HG03039 (cell line): ENCODE measurements around the gene CDH22.

Source experiments
- ATAC-seq: cut with Tn5 transposase; IDR thresholded peaks from one replicate; pipeline ENCODE4 v1.9.1; 2021; ENCODE audit warnings: mild to moderate bottlenecking, moderate library complexity; ENCODE audit not compliant: unreplicated experiment

Gene CDH22

DNA sequence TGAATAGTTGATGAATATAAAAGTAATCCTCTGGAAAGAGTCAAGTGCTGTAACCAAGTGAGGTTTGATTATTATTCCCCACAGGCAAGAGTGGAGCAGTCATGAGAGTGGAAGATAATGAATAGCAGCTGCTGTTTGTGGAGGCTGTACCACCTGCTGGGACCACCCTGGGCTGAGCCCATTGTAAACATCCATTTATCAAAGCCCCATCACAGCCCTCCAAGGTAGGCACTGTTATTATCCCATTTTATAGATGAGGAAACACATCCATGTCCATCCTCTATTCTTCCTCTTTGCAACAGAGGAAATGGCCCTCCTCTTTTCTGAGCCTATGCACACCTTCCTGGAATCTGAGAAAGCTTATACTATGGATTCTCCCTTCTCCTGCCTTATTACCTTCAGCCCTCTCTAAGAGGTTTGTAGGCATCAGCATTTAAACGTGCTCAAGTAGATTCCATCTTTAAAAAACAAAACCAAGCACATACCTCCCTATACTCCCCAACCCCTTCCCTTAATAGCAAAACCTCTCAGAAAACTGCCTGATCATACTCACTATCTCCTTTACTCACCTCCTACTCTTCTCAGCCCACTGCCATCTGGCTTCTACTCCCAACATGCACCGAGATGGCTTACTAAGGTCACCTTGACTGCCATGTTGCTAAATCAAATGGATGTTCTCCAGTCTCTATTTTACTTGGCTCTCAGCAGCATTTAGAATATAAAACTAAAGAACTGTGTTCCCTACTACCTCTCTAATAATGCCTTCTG, 37.1 kb downstream of the CDH22 start:
- ATAC-seq = no peak

- no peak for ATAC-seq
Measured at GRCh38 chr20:46269372-46269771, 38.9 kb downstream of the CDH22 start.

GRCh38 chr20:46268662-46269061, 39.6 kb downstream of the CDH22 start:
- no peak for ATAC-seq

DNA sequence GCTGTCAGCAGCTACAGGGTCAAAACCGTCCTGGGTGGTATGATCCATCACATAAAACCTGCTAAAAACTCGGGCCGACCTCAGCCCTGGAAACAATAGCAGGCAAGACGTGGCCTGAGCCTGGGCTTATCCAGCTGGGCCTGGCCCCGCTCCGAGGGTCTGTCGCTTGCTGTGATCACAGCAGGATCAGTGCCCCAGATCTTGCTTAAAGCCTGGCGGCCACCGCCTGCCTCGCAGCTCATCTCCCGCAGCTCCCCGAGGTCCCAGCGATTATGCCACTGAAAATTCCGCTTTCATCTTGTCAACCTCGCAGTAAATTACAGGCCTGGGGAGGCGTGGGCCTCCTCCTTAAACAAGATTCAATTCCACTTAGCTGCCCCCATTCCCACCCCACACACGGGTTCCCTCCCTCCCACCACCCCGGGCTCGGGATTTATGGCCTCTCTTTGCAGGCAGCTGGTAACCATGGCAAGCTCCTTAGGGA, 40.1 kb downstream of the CDH22 start:
- ATAC-seq = no peak

- ATAC-seq = no peak
Measured at GRCh38 chr20:46267108-46268105, 40.9 kb downstream of the CDH22 start.

GRCh38 chr20:46265539-46265938, 42.8 kb downstream of the CDH22 start:
- no peak for ATAC-seq

GRCh38 chr20:46264391-46265266, 43.7 kb downstream of the CDH22 start:
- ATAC-seq = no peak

DNA sequence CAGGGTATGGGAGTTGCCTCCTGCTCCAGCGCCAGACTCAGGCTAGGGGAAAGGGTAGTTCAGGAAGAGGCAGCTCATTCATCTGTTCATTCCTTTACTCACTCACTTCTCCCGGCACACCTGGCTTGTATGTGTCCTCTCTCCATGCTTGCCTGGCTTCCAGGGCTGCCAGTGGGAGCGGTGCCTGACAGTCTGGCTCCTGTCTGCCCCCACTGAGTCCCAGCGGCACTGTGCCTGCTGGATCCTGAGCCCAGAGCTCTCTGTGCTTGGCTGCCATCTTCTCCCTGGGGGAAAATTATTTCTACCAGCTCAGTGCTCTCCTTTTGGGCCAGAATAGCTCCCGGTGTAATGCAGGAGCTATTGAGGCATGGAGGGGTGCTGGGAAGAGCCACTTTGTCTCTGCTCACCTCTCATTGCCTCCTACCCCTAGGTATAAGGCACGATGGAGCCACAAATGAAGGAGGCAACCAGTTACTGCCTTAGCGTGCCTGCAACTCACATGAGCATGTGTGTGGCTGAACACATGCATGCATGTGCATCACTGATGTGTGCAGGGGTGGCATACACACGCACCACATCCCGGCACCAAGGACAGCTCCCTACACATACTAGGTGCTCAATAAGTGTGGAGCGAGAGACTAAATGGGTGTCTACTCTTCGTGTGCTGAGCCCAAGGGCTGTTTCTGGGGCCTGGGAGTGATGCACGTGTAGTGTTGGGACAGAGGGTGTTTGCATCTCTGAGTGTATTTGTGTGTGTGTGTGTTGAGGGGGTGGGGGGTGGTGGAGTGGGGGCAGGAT, 46.6 kb downstream of the CDH22 start:
- ATAC-seq = no peak

GRCh38 chr20:46260936-46261454, 47.3 kb downstream of the CDH22 start:
- ATAC-seq = no peak

- ATAC-seq = no peak
Measured at GRCh38 chr20:46260480-46260879, 47.8 kb downstream of the CDH22 start.

DNA sequence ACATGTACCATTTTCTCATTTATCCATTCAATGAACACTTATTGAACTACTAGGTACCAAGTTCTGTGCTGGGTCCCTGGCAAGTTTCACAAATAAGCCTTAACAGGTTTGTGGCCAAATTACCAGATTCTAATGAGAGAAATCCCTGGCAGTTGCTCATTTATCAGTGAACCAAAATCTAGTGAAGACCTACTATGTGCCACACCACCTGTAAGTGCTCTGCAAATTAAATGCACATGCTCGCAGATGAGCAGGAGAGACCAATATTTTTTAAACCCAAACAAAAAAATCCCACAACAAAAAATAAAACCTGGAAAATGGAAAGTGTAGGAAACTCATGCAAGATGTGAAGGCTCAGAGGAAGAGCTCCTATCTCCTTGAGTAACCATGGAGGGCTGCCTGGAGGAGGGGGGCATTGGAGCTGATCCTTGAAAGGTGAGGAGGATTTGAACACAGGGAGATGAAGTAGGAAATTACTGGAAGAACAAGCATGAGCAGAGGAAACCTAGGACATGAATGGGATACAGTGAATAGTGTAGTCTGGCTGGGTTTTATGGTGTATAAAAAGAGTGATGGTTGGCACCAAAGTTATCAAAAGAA, 48.9 kb downstream of the CDH22 start:
- no peak for ATAC-seq

DNA sequence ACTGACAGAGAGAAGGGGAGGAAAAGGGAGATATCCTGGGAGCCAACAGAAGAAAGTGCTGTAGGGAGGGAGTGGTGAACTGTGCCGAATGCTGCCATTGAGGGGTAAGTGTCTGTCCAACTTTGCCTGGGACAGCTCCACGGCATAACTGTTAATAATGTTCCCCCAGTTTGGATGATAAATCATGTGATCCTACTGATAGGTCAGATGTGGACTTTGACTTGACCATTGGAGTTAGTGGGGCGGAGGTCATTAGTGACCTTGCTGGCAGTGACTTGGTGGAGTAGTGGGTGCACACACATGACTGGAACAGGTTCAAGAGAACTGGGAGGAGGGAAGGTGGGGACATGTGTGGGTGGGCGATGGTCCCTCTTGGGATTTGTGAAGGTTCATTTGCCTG, 50.4 kb downstream of the CDH22 start:
- ATAC-seq = no peak

GRCh38 chr20:46256293-46256692, 52.0 kb downstream of the CDH22 start:
- no peak for ATAC-seq

- ATAC-seq = no peak
Measured at GRCh38 chr20:46255440-46256104, 52.7 kb downstream of the CDH22 start.

- no peak for ATAC-seq
Measured at GRCh38 chr20:46253391-46253790, 54.9 kb downstream of the CDH22 start.

- no peak for ATAC-seq
Measured at GRCh38 chr20:46252352-46253091, 55.8 kb downstream of the CDH22 start.

DNA sequence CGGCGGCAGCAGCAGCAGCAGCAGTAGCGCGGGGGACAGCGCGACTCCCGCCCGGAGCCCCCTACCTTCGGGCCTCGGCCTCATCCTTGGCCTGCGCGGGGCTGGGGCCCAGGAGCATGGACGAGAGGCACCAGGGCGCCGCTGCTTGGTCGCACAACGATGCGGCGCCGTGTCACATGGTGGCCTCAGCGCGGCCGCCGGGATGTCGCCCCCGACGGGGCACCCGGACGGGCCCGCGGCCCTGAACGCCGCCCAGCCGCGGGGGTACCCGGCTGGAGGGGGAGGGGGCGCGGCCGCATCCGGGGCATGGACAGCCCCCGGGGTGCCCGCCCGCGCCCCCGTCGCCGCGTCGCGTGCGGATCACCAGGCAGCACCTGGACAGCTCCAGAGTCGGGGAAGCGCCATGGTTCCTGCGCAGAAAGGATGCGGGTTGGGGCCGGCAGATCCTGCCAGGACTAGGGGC, 57.1 kb downstream of the CDH22 start:
- no peak for ATAC-seq

- ATAC-seq = no peak
Measured at GRCh38 chr20:46250772-46251171, 57.5 kb downstream of the CDH22 start.
